GM18868 (cell line): Measurements from ENCODE around the gene ANKRD11.
"Not testable (repeated sequence)": the region's sequence is repeated elsewhere in the genome, so short reads cannot be mapped to it uniquely, and the experiment has no call there.

Experiments used
- ATAC-seq: cut with Tn5 transposase; IDR thresholded peaks from one replicate; pipeline ENCODE4 v1.9.1; 2021; ENCODE audit warnings: mild to moderate bottlenecking, moderate library complexity; ENCODE audit not compliant: unreplicated experiment

Gene ANKRD11

DNA sequence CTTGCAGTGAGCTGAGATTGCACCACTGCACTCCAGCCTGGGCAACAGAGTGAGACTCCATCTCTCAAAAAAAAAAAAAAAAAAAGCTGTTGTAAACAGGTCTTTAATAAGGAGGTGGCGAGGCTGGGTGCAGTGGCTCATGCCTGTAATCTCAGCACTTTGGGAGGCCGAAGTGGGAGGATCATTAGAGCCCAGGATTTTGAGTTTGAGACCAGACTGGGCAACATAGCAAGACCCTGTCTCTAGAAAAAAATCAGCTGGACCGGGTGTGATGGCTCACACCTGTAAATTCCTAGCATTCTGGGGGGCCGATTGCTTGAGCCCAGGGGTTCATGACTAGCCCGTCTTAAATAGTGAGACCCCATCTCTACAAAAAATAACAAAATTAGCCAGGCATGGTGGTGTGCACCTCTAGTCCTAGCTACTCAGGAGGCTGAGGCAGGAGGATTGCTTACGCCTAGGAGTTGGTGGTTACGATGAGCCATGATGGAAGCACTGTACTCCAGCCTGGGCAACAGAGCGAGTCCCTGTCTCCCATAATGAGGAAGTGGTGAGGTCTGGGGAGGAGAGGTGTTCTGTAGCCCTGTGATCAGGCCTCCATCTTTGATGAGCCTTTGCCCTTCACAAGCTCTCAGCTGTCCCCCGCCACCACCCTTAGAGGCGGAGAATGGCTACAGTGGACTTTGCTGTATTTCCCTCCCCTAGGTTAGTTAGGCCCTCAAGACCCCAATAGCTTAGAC is 236.6 kb downstream of the ANKRD11 start:
- no peak for ATAC-seq

DNA sequence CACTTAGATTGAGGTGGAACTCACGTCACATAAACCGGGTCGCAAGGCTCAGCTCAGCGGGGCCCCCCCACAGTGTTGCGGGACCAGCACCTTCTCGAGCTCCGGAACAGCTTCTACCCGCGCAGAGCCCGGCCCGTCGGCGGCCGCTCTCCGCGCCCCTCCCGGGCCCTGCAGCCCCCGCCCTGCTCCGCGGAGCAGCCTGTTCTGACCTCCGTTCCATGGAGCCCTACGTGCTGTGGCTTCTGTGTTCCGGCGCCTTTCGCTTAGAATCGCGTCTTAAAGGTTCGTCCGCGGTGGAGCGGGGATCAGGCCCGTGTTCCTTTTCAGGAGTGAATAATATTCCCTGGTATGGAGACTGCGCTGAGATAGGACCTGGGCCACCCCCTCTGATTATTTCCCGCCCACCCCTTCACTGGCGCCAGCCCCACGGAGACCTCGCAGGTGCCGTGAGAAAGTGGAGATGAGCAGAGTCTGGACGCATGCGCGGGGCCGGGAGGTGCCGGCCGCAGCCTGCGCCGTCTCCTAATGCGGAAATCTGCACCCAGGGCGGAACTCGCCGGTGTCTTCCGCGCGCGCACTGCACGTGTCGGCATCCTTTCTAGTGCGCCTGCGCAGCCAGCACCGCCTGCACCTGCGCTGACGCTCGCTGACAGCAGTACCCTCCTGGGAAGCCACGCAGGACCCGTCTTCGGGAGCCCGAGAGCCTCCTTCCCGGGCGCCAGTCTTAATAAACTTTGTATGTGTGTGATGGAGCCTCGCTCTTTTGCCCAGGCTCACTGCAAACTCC is 242.0 kb downstream of the ANKRD11 start:
- ATAC-seq, result no peak

DNA sequence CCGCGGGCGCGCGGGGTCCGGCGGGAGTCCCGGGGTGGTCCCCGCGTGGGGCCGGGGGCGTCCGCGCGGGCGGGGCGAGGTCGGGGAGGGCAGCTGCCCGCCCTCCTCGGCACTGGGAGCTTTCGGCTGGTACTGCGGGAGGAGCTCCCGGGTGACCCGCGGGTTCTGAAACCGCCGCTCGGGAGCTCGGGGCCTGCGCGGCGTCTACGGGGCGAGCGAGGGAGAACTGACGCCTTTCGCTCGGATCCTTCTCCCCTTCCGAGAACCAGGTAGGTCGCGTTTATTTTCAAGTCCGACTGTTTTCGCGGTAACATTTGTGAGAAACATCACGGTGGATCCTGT is 242.7 kb downstream of the ANKRD11 start:
- ATAC-seq, result not testable (repeated sequence)

DNA sequence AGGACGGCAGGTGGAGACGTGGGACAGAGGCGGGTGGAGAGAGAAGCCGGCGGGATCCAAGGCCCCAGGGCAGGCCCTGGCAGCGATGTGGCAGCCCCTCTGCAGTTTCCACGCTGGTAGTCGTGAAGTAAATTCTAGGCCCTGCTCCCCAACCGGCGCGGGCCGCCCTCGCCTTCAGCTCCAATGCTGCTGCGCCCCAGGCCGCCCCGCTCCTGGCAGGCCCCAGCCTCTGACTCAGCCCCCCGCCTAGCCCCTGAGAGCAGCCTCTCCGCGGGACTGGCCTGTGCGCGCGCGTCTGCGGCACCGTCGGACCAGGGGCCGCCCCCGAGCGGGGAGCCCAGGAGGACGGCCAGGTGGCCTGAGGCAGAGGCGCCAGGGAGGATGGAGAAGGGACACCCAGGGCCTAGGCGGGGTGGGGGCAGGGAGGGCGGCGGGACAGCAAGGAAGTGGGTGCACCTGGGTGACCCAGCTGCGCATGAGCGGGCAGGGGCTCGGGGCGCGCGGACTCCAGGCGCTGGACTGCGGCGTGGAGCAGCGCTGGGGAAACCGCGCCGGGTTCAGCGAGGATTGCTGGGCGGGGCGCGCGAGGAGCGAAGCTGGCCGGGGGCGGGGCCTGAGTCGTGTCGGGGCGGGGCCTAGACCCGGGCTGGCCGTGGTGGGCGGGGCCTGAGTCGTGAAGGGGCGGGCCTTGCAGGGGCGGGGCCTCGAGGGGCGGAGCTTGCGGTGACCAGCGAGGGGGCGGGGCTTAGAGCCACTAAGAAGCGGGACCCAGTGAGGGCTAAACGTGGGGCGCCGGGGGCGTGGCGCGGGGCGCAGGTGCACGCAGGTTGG is 243.2 kb downstream of the ANKRD11 start:
- ATAC-seq, result no peak

DNA sequence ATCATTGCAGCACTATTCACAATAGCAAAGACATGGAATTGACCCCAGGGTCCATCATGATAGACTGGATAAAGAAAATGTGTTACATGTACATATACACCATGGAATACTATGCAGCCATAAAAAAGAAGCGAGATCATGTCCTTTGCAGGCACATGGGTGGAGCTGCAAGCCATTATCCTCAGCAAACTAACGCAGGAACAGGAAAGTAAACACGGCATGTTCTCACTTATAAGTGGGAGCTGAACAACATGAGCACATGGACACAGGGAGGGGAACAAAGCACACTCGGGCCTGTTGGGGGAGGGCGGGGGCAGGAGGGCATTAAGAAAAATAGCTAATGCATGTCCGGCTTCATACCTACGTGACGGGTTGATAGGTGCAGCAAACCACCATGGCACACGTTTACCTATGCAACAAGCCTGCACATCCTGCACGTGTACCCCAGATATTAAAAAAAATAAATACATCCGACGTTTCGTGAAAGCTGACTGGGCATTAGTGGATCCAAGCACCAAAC is 243.9 kb downstream of the ANKRD11 start:
- ATAC-seq, result no peak

DNA sequence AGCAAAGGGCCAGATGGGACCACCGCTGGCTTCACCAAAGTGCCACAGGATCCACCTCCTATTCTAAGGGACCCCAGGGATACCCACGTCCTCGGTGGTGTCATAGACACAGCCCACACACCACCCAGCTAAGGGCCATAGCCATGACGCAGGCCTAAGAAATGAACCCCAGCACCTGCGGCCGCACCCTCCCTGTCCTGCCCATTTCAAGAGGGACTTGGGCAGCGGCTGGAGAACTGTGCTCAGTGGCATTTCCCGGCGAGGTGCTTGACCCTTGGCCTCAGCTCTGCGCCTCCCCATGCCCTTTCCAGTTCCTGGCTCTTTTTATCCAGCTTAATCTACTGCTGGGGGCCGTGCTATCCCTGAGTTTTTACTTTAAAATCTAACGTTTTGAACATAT is 245.6 kb downstream of the ANKRD11 start:
- no peak for ATAC-seq

DNA sequence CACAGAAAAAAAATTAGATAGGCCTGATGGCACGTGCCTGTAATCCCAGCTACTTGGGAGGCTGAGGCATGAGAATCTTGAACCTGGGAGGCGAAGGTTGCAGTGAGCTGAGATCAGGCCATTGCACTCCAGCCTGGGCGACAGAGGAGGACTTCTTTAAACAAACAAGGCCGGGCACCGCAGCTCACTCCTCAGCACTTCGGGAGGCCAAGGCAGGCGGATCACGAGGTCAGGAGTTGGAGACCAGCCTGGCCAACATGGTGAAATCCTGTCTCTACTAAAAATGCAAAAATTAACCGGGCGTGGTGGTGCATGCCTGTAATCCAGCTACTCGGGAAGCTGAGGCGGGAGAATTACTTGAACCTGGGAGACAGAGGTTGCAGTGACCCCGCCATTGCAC is 246.1 kb downstream of the ANKRD11 start:
- ATAC-seq, result not testable (repeated sequence)

DNA sequence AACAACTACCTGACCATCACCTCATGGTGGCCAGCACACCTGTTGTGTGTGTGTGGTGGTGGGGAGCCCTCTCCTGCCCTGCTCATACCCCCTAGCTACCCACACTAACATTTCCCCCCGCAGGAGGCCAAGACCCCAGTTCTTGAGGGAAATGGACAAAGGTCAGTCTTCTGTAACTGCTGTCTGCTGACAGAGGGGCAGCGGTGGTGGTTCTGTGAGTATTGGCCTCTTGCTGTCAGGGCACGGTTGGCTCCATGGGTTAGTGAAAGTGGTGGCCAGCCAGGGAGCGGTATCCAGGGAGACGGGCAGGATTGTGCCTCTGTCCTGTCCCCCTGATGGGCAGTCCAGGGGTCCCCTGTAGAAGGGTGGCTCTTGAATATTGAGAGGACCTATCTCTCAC is 246.7 kb downstream of the ANKRD11 start:
- ATAC-seq, result no peak

DNA sequence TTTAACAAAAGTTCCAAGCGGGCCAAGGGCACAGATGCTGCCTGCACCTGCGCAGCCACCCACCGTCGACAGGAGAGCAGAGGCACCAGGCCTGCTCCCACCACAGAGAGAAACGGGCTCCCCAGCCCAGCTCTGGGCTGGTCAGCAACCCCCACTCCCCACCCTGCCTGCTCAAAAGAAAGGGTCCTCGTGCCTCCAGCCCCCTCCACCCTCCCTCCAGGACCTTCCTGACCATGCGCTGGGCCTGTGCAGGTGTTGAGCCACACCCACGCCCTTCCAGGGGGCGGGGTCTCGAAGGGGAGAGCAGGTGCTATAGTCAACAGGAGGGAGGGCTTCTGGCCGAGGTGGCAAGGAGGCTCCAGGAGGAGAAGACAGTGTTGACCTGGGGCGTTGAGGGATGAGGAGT is 247.6 kb downstream of the ANKRD11 start:
- ATAC-seq, result no peak

DNA sequence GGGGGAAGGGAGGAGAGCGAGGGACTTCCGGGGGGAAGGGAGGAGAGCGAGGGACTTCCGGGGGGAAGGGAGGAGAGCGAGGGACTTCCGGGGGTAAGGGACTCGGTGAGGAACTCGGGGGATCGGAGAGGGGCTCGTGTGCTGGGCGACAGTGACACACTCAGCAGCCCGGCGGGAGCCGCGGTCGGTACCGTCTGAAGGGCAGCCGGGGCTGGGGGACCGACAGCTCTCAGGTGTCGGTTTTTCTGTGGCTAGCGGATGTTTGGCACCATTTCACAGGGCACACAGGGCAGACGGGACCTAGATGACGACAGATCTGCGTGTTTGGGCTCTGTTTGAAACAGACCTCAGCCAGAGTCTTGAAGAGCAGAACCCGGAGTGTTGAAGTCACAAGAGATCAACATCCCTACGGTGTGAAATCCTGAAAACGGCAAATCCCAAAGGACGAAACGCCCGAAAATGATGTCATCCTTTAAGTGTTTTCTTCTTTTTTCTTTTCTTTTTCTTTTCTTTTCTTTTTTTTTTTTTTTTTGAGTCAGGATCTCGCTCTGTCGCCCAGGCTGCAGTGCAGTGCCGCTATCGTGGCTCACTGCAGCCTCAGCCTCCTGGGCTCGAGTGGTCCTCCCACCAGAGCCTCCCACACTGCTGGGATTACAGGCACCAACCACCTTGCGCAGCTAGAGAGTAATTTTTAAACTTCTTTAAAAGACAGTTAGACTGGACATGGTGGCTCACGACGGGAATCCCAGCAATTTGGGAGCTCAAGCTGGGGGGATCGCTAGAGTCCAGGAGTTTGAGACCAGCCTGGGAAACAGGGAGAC is 249.0 kb downstream of the ANKRD11 start:
- peak; percentile 64 for ATAC-seq

DNA sequence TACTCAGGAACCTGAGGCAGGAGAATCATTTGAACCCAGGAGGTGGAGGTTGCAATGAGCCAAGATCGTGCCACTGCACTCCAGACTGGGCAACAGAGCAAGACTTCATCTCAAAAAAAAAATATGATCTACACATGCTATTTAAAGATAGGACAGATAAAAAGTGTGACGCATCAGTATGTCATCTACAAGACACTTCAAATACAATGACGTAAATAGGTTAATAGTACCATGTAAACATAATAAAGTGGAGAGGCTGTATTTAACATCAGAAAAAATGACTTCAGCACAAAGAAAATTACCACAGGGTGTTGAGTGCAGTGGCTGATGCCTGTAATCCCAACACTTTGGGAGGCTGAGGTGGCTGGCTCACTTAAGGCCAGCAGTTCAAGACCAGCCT is 252.6 kb downstream of the ANKRD11 start:
- ATAC-seq, result no peak

DNA sequence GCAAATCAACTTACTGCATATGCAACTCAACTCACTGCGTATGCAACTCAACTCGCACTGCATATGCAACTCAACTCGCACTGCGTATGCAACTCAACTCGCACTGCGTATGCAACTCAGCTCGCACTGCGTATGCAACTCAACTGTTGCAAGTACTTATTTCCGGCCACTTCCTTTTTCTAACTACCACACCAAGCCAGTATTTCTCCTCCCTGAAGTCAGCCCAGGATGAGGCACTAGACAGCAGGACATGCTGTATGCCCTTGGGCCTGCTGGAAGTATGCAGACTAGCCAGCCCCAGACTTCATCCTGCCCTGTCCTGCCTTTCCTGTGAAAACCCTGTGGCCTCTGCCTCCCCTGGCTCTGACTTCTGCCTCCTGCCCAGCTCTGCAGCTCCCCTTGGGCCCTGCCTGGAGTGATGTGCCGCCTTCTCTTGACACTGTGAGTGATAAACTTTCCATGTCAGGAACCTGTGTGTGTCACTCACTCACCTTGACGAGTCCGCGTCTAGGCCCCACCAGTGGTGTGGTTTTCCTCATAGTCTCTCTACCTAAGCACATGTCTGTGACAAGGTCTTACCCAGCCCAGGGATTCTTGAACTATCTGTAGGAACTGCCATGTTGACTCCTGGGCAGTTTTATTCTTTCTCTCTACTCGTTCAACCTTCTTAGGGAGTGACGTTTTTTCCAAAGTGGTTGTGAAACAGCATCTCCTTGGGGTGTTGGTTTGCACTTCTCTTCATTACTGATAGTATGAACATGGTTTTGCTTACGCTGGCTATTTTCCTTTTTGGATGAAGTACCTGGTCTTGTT is 256.5 kb downstream of the ANKRD11 start:
- no peak for ATAC-seq

DNA sequence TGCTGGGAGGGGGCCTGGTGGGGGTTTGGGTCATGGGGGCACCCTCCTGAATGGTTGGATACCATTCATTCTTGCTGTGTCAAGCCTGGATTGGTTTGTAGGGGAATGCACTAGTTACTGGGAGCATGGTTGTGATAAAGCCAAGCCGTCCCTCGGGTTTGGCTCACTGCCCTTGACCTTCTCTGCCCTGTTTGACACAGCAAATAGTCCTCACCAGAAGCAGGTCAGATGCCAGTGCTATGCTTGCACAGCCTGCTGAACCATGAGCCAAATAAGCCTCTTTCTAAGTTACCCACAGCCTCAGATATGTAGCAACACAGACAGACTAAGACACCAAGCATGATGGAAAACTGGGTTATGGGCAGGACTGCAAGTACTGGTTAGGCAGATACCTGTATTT is 258.3 kb downstream of the ANKRD11 start:
- ATAC-seq, result no peak

DNA sequence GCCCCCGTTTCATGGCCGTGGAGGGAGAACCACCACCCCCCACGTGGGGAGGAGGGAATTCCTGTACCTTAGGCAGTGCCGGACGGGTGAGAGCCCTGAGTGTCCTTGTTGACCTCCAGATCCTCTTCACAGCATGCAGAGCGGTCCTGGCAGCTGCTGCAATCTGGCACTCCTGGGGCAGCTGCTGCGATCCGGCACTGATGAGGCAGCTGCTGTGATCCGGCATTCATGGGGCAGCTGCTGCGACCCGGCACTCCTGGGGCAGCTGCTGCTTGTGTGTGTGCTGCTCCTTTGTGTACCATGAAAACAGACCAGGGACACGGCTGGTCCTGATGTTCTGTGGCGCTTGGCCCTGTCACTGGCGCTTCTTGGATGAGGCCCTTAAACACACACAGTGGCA is 260.1 kb downstream of the ANKRD11 start:
- ATAC-seq, result no peak

DNA sequence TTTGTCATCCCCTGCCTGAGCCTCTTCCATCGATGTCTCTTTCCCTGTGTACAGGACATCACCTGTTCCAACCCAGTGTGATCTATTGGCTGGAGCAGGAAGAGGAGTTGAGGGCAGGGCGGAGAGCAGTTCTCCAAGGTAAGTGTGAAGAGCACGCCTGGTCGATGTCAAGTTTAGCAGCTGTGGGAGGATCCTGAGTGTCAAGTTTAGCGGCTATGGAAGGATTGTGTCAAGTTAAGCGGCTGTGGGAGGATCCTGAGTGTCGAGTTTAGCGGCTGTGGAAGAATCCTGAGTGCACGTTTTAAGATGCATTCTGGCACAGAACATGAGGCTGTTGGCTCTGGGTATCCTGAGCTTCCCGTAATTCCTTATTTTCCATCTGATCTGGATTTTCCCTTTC is 265.7 kb downstream of the ANKRD11 start:
- ATAC-seq, result no peak

DNA sequence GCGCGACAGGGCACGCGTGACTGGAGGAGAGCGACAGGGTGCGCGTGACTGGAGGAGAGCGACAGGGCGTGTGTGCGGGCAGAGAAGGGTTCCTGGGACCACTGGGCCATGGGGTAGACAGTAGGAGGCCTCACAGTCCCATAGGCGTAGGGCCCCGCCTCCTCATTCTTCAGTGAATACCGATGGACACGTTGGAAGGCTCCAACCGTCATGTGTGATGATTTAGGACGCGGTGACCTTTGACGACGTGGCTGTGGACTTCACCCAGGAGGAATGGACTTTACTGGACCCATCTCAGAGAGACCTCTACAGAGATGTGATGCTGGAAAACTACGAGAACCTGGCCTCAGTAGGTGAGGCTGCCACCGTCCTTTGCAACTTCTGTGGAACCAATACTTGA is 267.4 kb downstream of the ANKRD11 start:
- no peak for ATAC-seq

DNA sequence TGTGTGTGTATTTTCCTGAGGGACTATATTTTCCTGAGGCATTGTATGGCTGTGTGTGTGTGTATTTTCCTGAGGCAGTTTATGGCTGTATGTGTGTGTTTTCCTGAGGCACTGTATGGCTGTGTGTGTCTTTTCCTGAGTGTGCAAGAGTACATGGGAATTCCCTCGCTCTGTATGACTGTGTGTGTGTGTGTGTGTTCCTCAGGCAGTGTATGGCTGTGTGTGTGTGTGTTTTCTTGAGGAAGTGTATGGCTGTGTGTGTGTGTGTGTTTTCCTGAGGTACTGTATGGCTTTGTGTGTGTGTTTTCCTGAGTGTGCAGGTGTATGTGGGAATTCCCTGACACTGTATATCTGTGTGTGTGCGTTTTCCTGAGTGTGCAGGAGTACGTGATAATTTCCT is 268.8 kb downstream of the ANKRD11 start:
- no peak for ATAC-seq

DNA sequence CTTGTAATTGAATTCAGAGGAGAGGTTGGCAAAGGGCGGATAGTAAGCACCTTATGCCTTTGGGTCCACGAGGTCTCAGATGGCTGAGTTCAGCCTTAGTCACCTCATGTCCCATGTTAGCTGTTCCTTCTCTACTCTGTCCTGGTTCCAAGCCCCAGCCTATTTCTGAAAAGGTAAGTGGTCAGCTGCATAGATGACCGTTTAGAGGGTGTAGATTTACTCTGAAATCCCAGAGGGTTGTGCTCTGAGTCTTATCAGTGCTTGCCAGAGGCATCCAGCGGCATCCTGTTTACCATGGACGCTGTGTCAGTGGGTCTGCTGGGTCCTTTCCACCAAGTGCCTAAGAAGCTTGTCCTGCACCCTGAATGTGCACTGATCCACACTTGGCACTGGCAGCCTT is 271.0 kb downstream of the ANKRD11 start:
- ATAC-seq, result no peak
